Psoas muscle (tissue), 8 donors: ENCODE results near the gene RIN1. TPM values are rescaled to one million over a fixed set of nuclear protein-coding genes. Genes with fewer than 3 reads are reported as not detected.

Source experiments
- ATAC-seq, 4 donors: fragments of 200-7000 bp; cut with Tn5 transposase; one replicate each; pipeline ENCODE4 v1.9.1; 2020; ENCODE audit warnings: moderate library complexity in 3 of 4, mild to moderate bottlenecking in 2 of 4
- DNase-seq, 2 donors: peaks; one replicate each; pipeline ENCODE4 v3.0.0-alpha.2; 2020
- H3K27ac ChIP-seq: fragments of 200-600 bp; one replicate; pipeline ENCODE4 v1.8.0; 2022
- H3K27me3 ChIP-seq, 3 donors: fragments of 200-600 bp in 1 of 3; one replicate each; pipeline versions ENCODE4 v1.6.1 to v1.8.0; 2013 to 2022; ENCODE audit warnings: low read length in 2 of 3, mild to moderate bottlenecking in 2 of 3, moderate library complexity in 1 of 3; ENCODE audit not compliant: insufficient read depth in 3 of 3
- H3K36me3 ChIP-seq, 2 donors: fragments of 200-600 bp in 1 of 2; one replicate each; pipeline versions ENCODE4 v1.6.1 to v1.8.0; 2013 to 2022; ENCODE audit warnings: low read depth in 1 of 2, mild to moderate bottlenecking in 1 of 2, moderate library complexity in 1 of 2; ENCODE audit not compliant: insufficient read depth in 1 of 2
- H3K4me1 ChIP-seq: fragments of 200-600 bp; one replicate; pipeline ENCODE4 v1.8.0; 2022
- H3K4me3 ChIP-seq: fragments of 200-600 bp; one replicate; pipeline ENCODE4 v1.8.0; 2022; ENCODE audit warnings: mild to moderate bottlenecking
- H3K9me3 ChIP-seq: fragments of 200-600 bp; one replicate; pipeline ENCODE4 v1.8.0; 2022
- CTCF ChIP-seq: fragments of 200-600 bp; IDR thresholded peaks from one replicate; pipeline ENCODE4 v1.8.0; 2022; ENCODE audit warnings: antibody characterized with exemption
- WGBS, 3 donors: extraction: QIAGEN DNeasy Blood & Tissue Kit; methylation state at CpG; one replicate each; pipeline versions ENCODE4 v1.1.6 to v1.1.7; 2013; 5-methylcytosine and 5-hydroxymethylcytosine counted together
- intact Hi-C, 2 donors: fragments of 100-400 bp; cut with DNase I; formaldehyde crosslinking; loops; one replicate each; pipeline versions ENCODE4 v1.11.0 to v1.14.2; 2022
- polyA plus RNA-seq, 3 donors: library from polyadenylated mRNA; stranded (reverse); fragments of 200-250 nt; gene quantifications; one replicate each; pipeline ENCODE4 v1.2.3, GENCODE V29; 2013
- total RNA-seq, 4 donors: library from RNA; stranded (reverse); fragmentation: NEBNext Ultra II Directional in 2 of 4; extraction: Animal tissue kit (Norgen Biotek cat#: 25700) in 2 of 4; gene quantifications; one replicate each; pipeline versions ENCODE4 v1.2.1 to v1.2.4, GENCODE V29; 2021 to 2023
- donor health status: healthy with polysubstance abuse.
- donor health status: DM: no; HTN: no; CAD: no; lungs with moderate emphysema.
- donor health status: Bipolar disorder and iron deficiency.
- donor health status: healthy.
- donor health status: DM: yes; HTN: yes; CAD: no.
- donor health status: DM: no; HTN: no; CAD: no.
- donor health status: DM: no; HTN: no; CAD: no.
- donor health status: DM: yes; HTN: yes; CAD: no.

RIN1 gene
- total and polyA plus RNA-seq, 7 donors: 1.2 to 38.0 (median 5.7) TPM

- no peak for TF ChIP-seq CTCF
- Histone ChIP-seq H3K36me3 (no peaks in the 10 kb centered on the region), H3K9me3 (no peaks in the 10 kb centered on the region), H3K4me3 (no peak overlapping the region), H3K4me1 (peaks cover 3% of the 10 kb centered on the region), H3K27me3 (peaks cover 0 to 40% (median 14%) of the 10 kb centered on the region in 3 donors), H3K27ac (no peak overlapping the region)
- intact Hi-C loops: no loop called here
- WGBS, 3 donors: 72 to 83% (median 79%) methylated on average over 99 to 123 of the region's 123 CpGs
- DNase-seq: no peak
- ATAC-seq: no peak
These were observed 41.3 kb downstream of the RIN1 start for GRCh38 chr11:66294626-66295620.

GRCh38 chr11:66293777-66294625 lies 42.2 kb downstream of the RIN1 start:
- Histone ChIP-seq H3K4me3 (no peak overlapping the region), H3K9me3 (no peaks in the 10 kb centered on the region), H3K4me1 (peaks cover 7% of the 10 kb centered on the region), H3K27me3 (peaks cover 0 to 40% (median 14%) of the 10 kb centered on the region in 3 donors), H3K27ac (no peak overlapping the region), H3K36me3 (no peaks in the 10 kb centered on the region)
- DNase-seq: no peak
- 73 to 78% (median 76%) methylated on average over 26 to 30 of the region's 30 CpGs for WGBS, 3 donors
- no peak for TF ChIP-seq CTCF
- intact Hi-C loops: no loop called here
- no peak for ATAC-seq

GRCh38 chr11:66293352-66293751 lies 42.9 kb downstream of the RIN1 start:
- WGBS, 3 donors: 68 to 78% (median 70%) methylated on average over 4 of the region's 4 CpGs
- intact Hi-C loops: no loop called here
- Histone ChIP-seq H3K27me3 (peaks cover 0 to 40% (median 14%) of the 10 kb centered on the region in 3 donors), H3K36me3 (no peaks in the 10 kb centered on the region), H3K4me1 (peaks cover 8% of the 10 kb centered on the region), H3K4me3 (no peak overlapping the region), H3K9me3 (no peaks in the 10 kb centered on the region), H3K27ac (no peak overlapping the region)
- DNase-seq (no peak), ATAC-seq (no peak)
- no peak for TF ChIP-seq CTCF

- H3K4me1 ChIP-seq: peaks cover 14% of the 10 kb centered on the region
- ATAC-seq (no peak), DNase-seq (no peak)
- H3K36me3 ChIP-seq: no peaks in the 10 kb centered on the region
- no peaks in the 10 kb centered on the region for H3K9me3 ChIP-seq
- TF ChIP-seq CTCF: no peak
- intact Hi-C loops: no loop called here
- peak overlapping the region; percentile 65 for H3K4me3 ChIP-seq
- WGBS, 3 donors: 53 to 58% (median 57%) methylated on average over 17 of the region's 17 CpGs
- H3K27me3 ChIP-seq: peaks cover 0 to 40% (median 14%) of the 10 kb centered on the region in 3 donors
- H3K27ac ChIP-seq: no peak overlapping the region
These were observed 43.5 kb downstream of the RIN1 start for GRCh38 chr11:66292543-66293332.
